PC-3 (cell line): ENCODE measurements around the gene TP53I13. TPM values are rescaled to one million over a fixed set of nuclear protein-coding genes. Genes with fewer than 3 reads are reported as not detected.

Source experiments
- ATAC-seq: fragments of 200-7000 bp; cut with Tn5 transposase; 2 replicates; pipeline ENCODE4 v1.9.1; 2020; ENCODE audit warnings: mild to moderate bottlenecking, moderate library complexity
- BruUV-seq: library from RNA; stranded (reverse); fragments of 400-500 nt; replicated peaks from 2 replicates; lab custom pipeline; 2021; lab: Mats Ljungman, UMichigan
- CTCF ChIA-PET: fragments of 300-600 bp; sonication (Branson Sonifier 250); formaldehyde crosslinking; loops from one replicate; lab custom pipeline; 2022; ENCODE audit warnings: antibody characterized with exemption; lab: Charles Lee
- POLR2A ChIA-PET: fragments of 300-600 bp; sonication (Branson Sonifier 250); formaldehyde crosslinking; loops from one replicate; lab custom pipeline; 2022; ENCODE audit warnings: antibody characterized with exemption; ENCODE audit not compliant: unreplicated experiment; lab: Charles Lee
- DNase-seq: peaks from one replicate; pipeline ENCODE4 v3.0.0-alpha.2; 2015
- H2AFZ ChIP-seq: fragments of 300-600 bp; sonication (generic); 2 replicates; pipeline ENCODE4 v1.6.0; 2016; ENCODE audit warnings: antibody characterized with exemption, low read length
- H3F3A ChIP-seq: fragments of 300-600 bp; sonication (generic); one replicate; pipeline ENCODE4 v1.6.0; 2017; ENCODE audit warnings: antibody characterized with exemption, low read length, control low read depth, mild to moderate bottlenecking; ENCODE audit not compliant: unreplicated experiment
- H3K27ac ChIP-seq: fragments of 300-600 bp; sonication (generic); 2 replicates; pipeline ENCODE4 v1.5.1; 2016; ENCODE audit warnings: mild to moderate bottlenecking, low read length
- H3K27me3 ChIP-seq: fragments of 300-600 bp; sonication (generic); 2 replicates; pipeline ENCODE4 v1.6.1; 2016; ENCODE audit warnings: low read length, mixed read lengths
- H3K36me3 ChIP-seq: fragments of 300-600 bp; sonication (generic); 2 replicates; pipeline ENCODE4 v1.6.1; 2016; ENCODE audit warnings: low read depth, mixed run types, low read length, mixed read lengths
- H3K4me1 ChIP-seq: fragments of 300-600 bp; sonication (generic); 2 replicates; pipeline ENCODE4 v1.5.1; 2016; ENCODE audit warnings: low read length; ENCODE audit not compliant: insufficient read depth
- H3K4me2 ChIP-seq: fragments of 300-600 bp; sonication (generic); 2 replicates; pipeline ENCODE4 v1.6.0; 2016; ENCODE audit warnings: low read length
- H3K4me3 ChIP-seq: fragments of 300-600 bp; sonication (generic); 2 replicates; pipeline ENCODE4 v1.5.1; 2016; ENCODE audit warnings: mild to moderate bottlenecking, low read length, mixed read lengths
- H3K79me2 ChIP-seq: fragments of 300-600 bp; sonication (generic); 2 replicates; pipeline ENCODE4 v1.6.1; 2017; ENCODE audit warnings: low read length, mixed read lengths
- H3K9ac ChIP-seq: fragments of 300-600 bp; sonication (generic); 2 replicates; pipeline ENCODE4 v1.6.0; 2016; ENCODE audit warnings: mild to moderate bottlenecking, low read length
- H3K9me2 ChIP-seq: fragments of 300-600 bp; sonication (generic); replicated peaks from 2 replicates; pipeline ENCODE4 v1.6.1; 2016; ENCODE audit warnings: mixed run types, low read length, mixed read lengths
- H3K9me3 ChIP-seq: fragments of 300-600 bp; sonication (generic); 2 replicates; pipeline ENCODE4 v1.6.1; 2016; ENCODE audit warnings: low read length, mixed read lengths
- H4K20me1 ChIP-seq: fragments of 300-600 bp; sonication (generic); 2 replicates; pipeline ENCODE4 v1.6.1; 2016; ENCODE audit warnings: low read length, mixed read lengths
- EZH2 ChIP-seq: fragments of 300-600 bp; sonication (generic); IDR thresholded peaks from one replicate; pipeline ENCODE4 v1.6.1; 2017; ENCODE audit warnings: antibody characterized with exemption, mild to moderate bottlenecking, low read length; ENCODE audit not compliant: unreplicated experiment
- EZH2phosphoT487 ChIP-seq: fragments of 300-600 bp; sonication (generic); IDR thresholded peaks from 2 replicates; pipeline ENCODE4 v1.6.1; 2018; ENCODE audit warnings: mild to moderate bottlenecking, antibody characterized with exemption, low read length, borderline replicate concordance
- intact Hi-C: fragments of 100-400 bp; cut with micrococcal nuclease; formaldehyde crosslinking; loops from 2 replicates; pipeline ENCODE4 v1.9.0; 2023
- total RNA-seq: library from RNA; depleted of rRNA; stranded (reverse); fragments of >200 nt; gene quantifications from 2 replicates; pipeline ENCODE4 v1.2.3, GENCODE V29; 2014
- TF ChIP-seq, protein P1 (sequence below): fragments of 300-600 bp; sonication (generic); conservative IDR thresholded peaks from 2 replicates; pipeline ENCODE4 v1.5.1; 2017; ENCODE audit warnings: antibody characterized with exemption, low read depth, mild to moderate bottlenecking, low read length

The TP53I13 gene
- total RNA-seq, 1 experiment from 2014 or later, result 45.0 TPM

DNA sequence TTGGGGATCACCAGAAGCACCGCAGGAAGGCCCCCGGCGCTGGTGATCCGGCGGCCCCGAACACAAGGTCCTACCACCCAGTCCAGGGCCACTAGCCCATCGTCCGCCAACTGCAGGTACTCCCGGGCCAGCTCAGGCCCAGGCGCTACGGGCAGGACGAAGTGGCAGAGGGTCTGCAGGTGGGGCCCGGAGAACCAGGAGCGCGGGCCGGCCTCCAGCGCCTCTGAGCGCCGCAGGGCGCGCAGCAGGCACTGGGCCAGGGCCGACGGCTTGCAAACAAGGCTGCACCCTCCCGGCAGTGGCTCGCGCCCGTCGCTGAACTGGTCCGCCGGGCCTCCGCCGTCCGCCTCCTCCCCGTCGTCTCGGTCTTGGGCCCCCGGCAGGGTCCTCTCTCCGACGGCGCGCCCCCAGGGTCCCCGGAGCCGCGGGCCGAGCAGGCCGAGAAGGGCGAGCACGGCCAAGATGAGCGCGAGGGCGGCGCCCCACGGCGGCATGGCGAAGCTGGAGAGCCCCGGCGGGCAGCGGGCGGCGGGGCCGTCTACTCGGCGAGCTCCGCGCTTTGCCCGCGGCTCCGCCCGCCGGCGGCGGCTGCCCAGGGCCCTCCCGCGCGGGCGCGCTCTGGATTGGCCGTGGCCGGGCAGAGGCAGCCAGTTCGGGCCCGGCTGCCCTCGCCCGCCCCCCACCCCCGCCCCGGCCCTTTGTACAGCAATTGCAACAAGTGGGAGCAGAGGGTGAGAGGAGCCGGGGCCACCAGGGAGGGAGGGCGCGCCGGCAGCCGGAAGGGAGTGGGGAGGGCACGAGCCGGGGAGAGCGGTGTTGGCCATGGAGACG is 1.8 kb upstream of the TP53I13 start, which contains the start of gene ABHD15:
Gene ABHD15, minus strand, starts transcription at position 565 of the 831 bp plus-strand sequence. Its CDS starts 71 bp downstream, at position 494.
- no TSS peak for BruUV-seq
- no peaks in the 10 kb centered on the region for H3F3A ChIP-seq
- H3K4me3 ChIP-seq, result peak within 1 kb of the TSS; percentile 85
- no peaks in the 10 kb centered on the region for H3K79me2 ChIP-seq
- no peaks in the 10 kb centered on the region for H3K27me3 ChIP-seq
- no peaks in the 10 kb centered on the region for H4K20me1 ChIP-seq
- H3K9me3 ChIP-seq, result no peaks in the 10 kb centered on the region
- intact Hi-C loops, result no loop called here
- CTCF ChIA-PET, result interaction anchor here (0.6 to 1.0 kb wide), 2 partner anchors 16 to 197 kb away, joined by 3 read pairs; no protein-coding TSS in a partner anchor
- peak within 1 kb of the TSS; percentile 37 for H3K9ac ChIP-seq
- H3K36me3 ChIP-seq, result no peaks in the 10 kb centered on the region
- ATAC-seq, result peak; percentile 52
- peak within 1 kb of the TSS; percentile 98 for H3K4me2 ChIP-seq
- H2AFZ ChIP-seq, result peak within 1 kb of the TSS; percentile 85
- peaks cover 7% of the 10 kb centered on the region; the same call in 1 of the 2 replicates for H3K4me1 ChIP-seq
- TF ChIP-seq EZH2, result no peak
- TF ChIP-seq, protein P1, sequence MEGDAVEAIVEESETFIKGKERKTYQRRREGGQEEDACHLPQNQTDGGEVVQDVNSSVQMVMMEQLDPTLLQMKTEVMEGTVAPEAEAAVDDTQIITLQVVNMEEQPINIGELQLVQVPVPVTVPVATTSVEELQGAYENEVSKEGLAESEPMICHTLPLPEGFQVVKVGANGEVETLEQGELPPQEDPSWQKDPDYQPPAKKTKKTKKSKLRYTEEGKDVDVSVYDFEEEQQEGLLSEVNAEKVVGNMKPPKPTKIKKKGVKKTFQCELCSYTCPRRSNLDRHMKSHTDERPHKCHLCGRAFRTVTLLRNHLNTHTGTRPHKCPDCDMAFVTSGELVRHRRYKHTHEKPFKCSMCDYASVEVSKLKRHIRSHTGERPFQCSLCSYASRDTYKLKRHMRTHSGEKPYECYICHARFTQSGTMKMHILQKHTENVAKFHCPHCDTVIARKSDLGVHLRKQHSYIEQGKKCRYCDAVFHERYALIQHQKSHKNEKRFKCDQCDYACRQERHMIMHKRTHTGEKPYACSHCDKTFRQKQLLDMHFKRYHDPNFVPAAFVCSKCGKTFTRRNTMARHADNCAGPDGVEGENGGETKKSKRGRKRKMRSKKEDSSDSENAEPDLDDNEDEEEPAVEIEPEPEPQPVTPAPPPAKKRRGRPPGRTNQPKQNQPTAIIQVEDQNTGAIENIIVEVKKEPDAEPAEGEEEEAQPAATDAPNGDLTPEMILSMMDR, result no peak
- TF ChIP-seq EZH2phosphoT487, result no peak
- DNase-seq, result peak; percentile 69
- H3K9me2 ChIP-seq, result no peaks in the 10 kb centered on the region
- H3K27ac ChIP-seq, result no peak within 1 kb of the TSS
- POLR2A ChIA-PET, result interaction anchor here (0.5 kb wide), 1 partner anchor 316 kb away, joined by 5 read pairs; no protein-coding TSS in a partner anchor

DNA sequence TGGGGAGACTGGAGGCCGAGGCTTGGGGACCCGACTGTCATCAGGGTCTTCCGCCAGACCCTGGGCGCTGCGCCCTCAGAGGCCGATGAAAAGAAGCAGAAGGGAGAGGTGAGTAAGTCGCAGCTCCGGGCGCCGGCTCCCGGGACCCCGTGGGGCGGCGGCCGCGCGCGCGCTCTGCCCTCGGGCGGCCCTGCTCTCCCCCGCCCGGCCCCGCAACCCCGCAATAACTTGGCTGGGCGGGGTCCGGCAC is 1.3 kb upstream of the TP53I13 start:
- CTCF ChIA-PET, result interaction anchor here (0.6 to 1.0 kb wide), 3 partner anchors 16 to 316 kb away, joined by 3 read pairs; no protein-coding TSS in a partner anchor
- BruUV-seq, result no TSS peak
- H3K27ac ChIP-seq, result no peak overlapping the region
- no peaks in the 10 kb centered on the region for H3K9me3 ChIP-seq
- H3F3A ChIP-seq, result no peaks in the 10 kb centered on the region
- H2AFZ ChIP-seq, result peak overlapping the region; percentile 85
- no peaks in the 10 kb centered on the region for H4K20me1 ChIP-seq
- peak; percentile 1; the same call in 1 of the 2 replicates for ATAC-seq
- H3K9me2 ChIP-seq, result no peaks in the 10 kb centered on the region
- peaks cover 7% of the 10 kb centered on the region; the same call in 1 of the 2 replicates for H3K4me1 ChIP-seq
- H3K27me3 ChIP-seq, result no peaks in the 10 kb centered on the region
- peak overlapping the region; percentile 98 for H3K4me2 ChIP-seq
- DNase-seq, result no peak
- H3K79me2 ChIP-seq, result no peaks in the 10 kb centered on the region
- TF ChIP-seq, protein P1, result no peak
- no peak for TF ChIP-seq EZH2
- no peak for TF ChIP-seq EZH2phosphoT487
- no peaks in the 10 kb centered on the region for H3K36me3 ChIP-seq
- H3K4me3 ChIP-seq, result peak overlapping the region; percentile 85
- H3K9ac ChIP-seq, result peak overlapping the region; percentile 34; the same call in 1 of the 2 replicates
- POLR2A ChIA-PET, result no interaction called here
- intact Hi-C loops, result no loop called here
